Parathyroid adenoma (tissue), 2 donors: ENCODE measurements around the gene METTL16.

ENCODE experiments used
- H2AFZ ChIP-seq: fragments of 300-600 bp; sonication (generic); one replicate; pipeline ENCODE4 v1.7.0; 2017; ENCODE audit warnings: antibody characterized with exemption, mild to moderate bottlenecking
- H3K27ac ChIP-seq: fragments of 300-600 bp; sonication (generic); one replicate; pipeline ENCODE4 v1.7.0; 2017
- H3K27me3 ChIP-seq: fragments of 300-600 bp; sonication (generic); one replicate; pipeline ENCODE4 v1.7.0; 2017; ENCODE audit warnings: low read length; ENCODE audit not compliant: control insufficient read depth, insufficient read depth
- H3K36me3 ChIP-seq: fragments of 300-600 bp; sonication (generic); one replicate; pipeline ENCODE4 v1.7.0; 2017; ENCODE audit warnings: low read length; ENCODE audit not compliant: control insufficient read depth, insufficient read depth
- H3K4me1 ChIP-seq: fragments of 300-600 bp; sonication (generic); one replicate; pipeline ENCODE4 v1.7.0; 2017; ENCODE audit warnings: control low read depth
- H3K4me2 ChIP-seq: fragments of 300-600 bp; sonication (generic); one replicate; pipeline ENCODE4 v1.7.0; 2017; ENCODE audit warnings: low read length
- H3K4me3 ChIP-seq: fragments of 300-600 bp; sonication (generic); one replicate; pipeline ENCODE4 v1.7.0; 2017; ENCODE audit warnings: low read depth, low read length
- H3K79me2 ChIP-seq: fragments of 300-600 bp; sonication (generic); one replicate; pipeline ENCODE4 v1.7.0; 2017; ENCODE audit warnings: control low read depth
- H3K9ac ChIP-seq: fragments of 300-600 bp; sonication (generic); one replicate; pipeline ENCODE4 v1.7.0; 2017; ENCODE audit warnings: mild to moderate bottlenecking
- H3K9me3 ChIP-seq: fragments of 300-600 bp; sonication (generic); one replicate; pipeline ENCODE4 v1.7.0; 2017; ENCODE audit warnings: low read length; ENCODE audit not compliant: control insufficient read depth
- CTCF ChIP-seq: fragments of 300-600 bp; sonication (generic); IDR thresholded peaks from one replicate; pipeline ENCODE4 v1.7.0; 2017; ENCODE audit warnings: antibody characterized with exemption, mild to moderate bottlenecking
- donor health status: primary hyperparathyroidism.

Gene METTL16

GRCh38 chr17:2386400-2387085, 125.1 kb downstream of the METTL16 start:
- Histone ChIP-seq H3K4me3 (peak overlapping the region; percentile 39), H3K79me2 (peaks cover 27% of the 10 kb centered on the region), H3K36me3 (no peaks in the 10 kb centered on the region), H3K9me3 (no peaks in the 10 kb centered on the region), H3K9ac (no peak overlapping the region), H3K27ac (peak overlapping the region; percentile 90), H3K4me2 (peak overlapping the region; percentile 54), H3K4me1 (peaks cover 48% of the 10 kb centered on the region), H3K27me3 (no peaks in the 10 kb centered on the region), H2AFZ (peak overlapping the region; percentile 59)
- TF ChIP-seq CTCF, result no peak

GRCh38 chr17:2385240-2386210, 126.2 kb downstream of the METTL16 start:
- no peaks in the 10 kb centered on the region for H3K9me3 ChIP-seq
- H3K27me3 ChIP-seq, result no peaks in the 10 kb centered on the region
- no peak overlapping the region for H3K4me3 ChIP-seq
- peak overlapping the region; percentile 90 for H3K27ac ChIP-seq
- peaks cover 46% of the 10 kb centered on the region for H3K4me1 ChIP-seq
- peaks cover 25% of the 10 kb centered on the region for H3K79me2 ChIP-seq
- TF ChIP-seq CTCF, result no peak
- peak overlapping the region; percentile 59 for H2AFZ ChIP-seq
- H3K4me2 ChIP-seq, result peak overlapping the region; percentile 54
- no peak overlapping the region for H3K9ac ChIP-seq
- no peaks in the 10 kb centered on the region for H3K36me3 ChIP-seq

GRCh38 chr17:2384439-2385127, 127.1 kb downstream of the METTL16 start:
- Histone ChIP-seq H3K4me3 (no peak overlapping the region), H3K79me2 (peaks cover 17% of the 10 kb centered on the region), H3K27me3 (no peaks in the 10 kb centered on the region), H3K27ac (peak overlapping the region; percentile 90), H3K9me3 (no peaks in the 10 kb centered on the region), H3K4me2 (no peak overlapping the region), H3K9ac (no peak overlapping the region), H3K36me3 (no peaks in the 10 kb centered on the region), H2AFZ (no peak overlapping the region), H3K4me1 (peaks cover 46% of the 10 kb centered on the region)
- TF ChIP-seq CTCF, result no peak

- TF ChIP-seq CTCF, result no peak
- peak overlapping the region; percentile 38 for H3K4me2 ChIP-seq
- H3K4me3 ChIP-seq, result peak overlapping the region; percentile 33
- H2AFZ ChIP-seq, result no peak overlapping the region
- H3K36me3 ChIP-seq, result no peaks in the 10 kb centered on the region
- no peaks in the 10 kb centered on the region for H3K9me3 ChIP-seq
- H3K4me1 ChIP-seq, result peaks cover 46% of the 10 kb centered on the region
- H3K79me2 ChIP-seq, result peaks cover 8% of the 10 kb centered on the region
- H3K9ac ChIP-seq, result no peak overlapping the region
- H3K27me3 ChIP-seq, result no peaks in the 10 kb centered on the region
- H3K27ac ChIP-seq, result peak overlapping the region; percentile 73
Observed at GRCh38 chr17:2383628-2384167, 128.0 kb downstream of the METTL16 start.
